ENCODE measurements around the gene G6PC3.
"Not testable (repeated sequence)": the region's sequence is repeated elsewhere in the genome, so short reads cannot be mapped to it uniquely, and the experiment has no call there.

G6PC3 gene

GRCh38 chr17:44113382-44113781, 42.8 kb downstream of the G6PC3 start:
- H3K27ac Mint-ChIP-seq: peak overlapping the region; percentile 10

GRCh38 chr17:44113868-44114840, 43.6 kb downstream of the G6PC3 start:
- DNase-seq (ENCODE audit: low spot score in 2 of 2): no peak
- Mint-ChIP-seq H3K27ac (peak overlapping the region; percentile 10), H3K9me3 (no peaks in the 10 kb centered on the region)

More at GRCh38 chr17:44113382-44113781, 42.8 kb downstream of the G6PC3 start:
- no peaks in the 10 kb centered on the region for H3K27me3 Mint-ChIP-seq
- peaks cover 40% of the 10 kb centered on the region for H3K4me1 Mint-ChIP-seq
- ATAC-seq (ENCODE audit: low read depth): no peak
- DNase-seq (ENCODE audit: low spot score in 2 of 2): no peak
- H3K4me3 Mint-ChIP-seq: no peak overlapping the region
- H3K36me3 Mint-ChIP-seq: peaks cover 5% of the 10 kb centered on the region
- no peaks in the 10 kb centered on the region for H3K9me3 Mint-ChIP-seq

GRCh38 chr17:44115585-44116415, 45.3 kb downstream of the G6PC3 start:
- peaks cover 49% of the 10 kb centered on the region for H3K4me1 Mint-ChIP-seq
- H3K4me3 Mint-ChIP-seq: no peak overlapping the region
- DNase-seq (ENCODE audit: low spot score in 2 of 2) (no peak), ATAC-seq (ENCODE audit: low read depth) (peak; percentile 28)
- no peak overlapping the region for H3K27ac Mint-ChIP-seq
- H3K9me3 Mint-ChIP-seq: no peaks in the 10 kb centered on the region
- H3K27me3 Mint-ChIP-seq: no peaks in the 10 kb centered on the region
- peaks cover 5% of the 10 kb centered on the region for H3K36me3 Mint-ChIP-seq

More at GRCh38 chr17:44113868-44114840, 43.6 kb downstream of the G6PC3 start:
- no peak overlapping the region for H3K4me3 Mint-ChIP-seq
- ATAC-seq (ENCODE audit: low read depth): no peak
- peaks cover 5% of the 10 kb centered on the region for H3K36me3 Mint-ChIP-seq
- H3K27me3 Mint-ChIP-seq: no peaks in the 10 kb centered on the region
- H3K4me1 Mint-ChIP-seq: peaks cover 45% of the 10 kb centered on the region

GRCh38 chr17:44117351-44117750, 46.8 kb downstream of the G6PC3 start:
- DNase-seq (ENCODE audit: low spot score in 2 of 2) (no peak), ATAC-seq (ENCODE audit: low read depth) (no peak)
- Mint-ChIP-seq H3K4me3 (no peak overlapping the region), H3K36me3 (peaks cover 5% of the 10 kb centered on the region), H3K4me1 (peaks cover 46% of the 10 kb centered on the region), H3K27ac (peak overlapping the region; percentile 11), H3K9me3 (no peaks in the 10 kb centered on the region), H3K27me3 (no peaks in the 10 kb centered on the region)

GRCh38 chr17:44118427-44119050, 48.0 kb downstream of the G6PC3 start:
- DNase-seq (ENCODE audit: low spot score in 2 of 2) (no peak), ATAC-seq (ENCODE audit: low read depth) (no peak)
- Mint-ChIP-seq H3K4me1 (peaks cover 41% of the 10 kb centered on the region), H3K9me3 (no peaks in the 10 kb centered on the region), H3K4me3 (no peak overlapping the region), H3K27me3 (no peaks in the 10 kb centered on the region), H3K27ac (no peak overlapping the region), H3K36me3 (peaks cover 7% of the 10 kb centered on the region)

- Mint-ChIP-seq H3K4me1 (peaks cover 41% of the 10 kb centered on the region), H3K4me3 (no peak overlapping the region), H3K27ac (no peak overlapping the region), H3K27me3 (no peaks in the 10 kb centered on the region), H3K36me3 (peaks cover 7% of the 10 kb centered on the region), H3K9me3 (no peaks in the 10 kb centered on the region)
- no peak for DNase-seq (ENCODE audit: low spot score in 2 of 2)
- ATAC-seq (ENCODE audit: low read depth): no peak
These were observed 48.5 kb downstream of the G6PC3 start for GRCh38 chr17:44119062-44119461.

- Mint-ChIP-seq H3K4me3 (no peak overlapping the region), H3K9me3 (no peaks in the 10 kb centered on the region), H3K27me3 (no peaks in the 10 kb centered on the region), H3K4me1 (peaks cover 44% of the 10 kb centered on the region), H3K36me3 (peaks cover 7% of the 10 kb centered on the region), H3K27ac (no peak overlapping the region)
- ATAC-seq (ENCODE audit: low read depth) (no peak), DNase-seq (ENCODE audit: low spot score in 2 of 2) (no peak)
These were observed 49.3 kb downstream of the G6PC3 start for GRCh38 chr17:44119798-44120197.

GRCh38 chr17:44120281-44120680, 49.7 kb downstream of the G6PC3 start:
- DNase-seq (ENCODE audit: low spot score in 2 of 2); H3K36me3 Mint-ChIP-seq; ATAC-seq (ENCODE audit: low read depth); H3K27me3 Mint-ChIP-seq; H3K27ac Mint-ChIP-seq; H3K4me3 Mint-ChIP-seq; H3K9me3 Mint-ChIP-seq: not testable (repeated sequence)
- peaks cover 44% of the 10 kb centered on the region for H3K4me1 Mint-ChIP-seq

- Mint-ChIP-seq H3K36me3 (peaks cover 5% of the 10 kb centered on the region), H3K27me3 (no peaks in the 10 kb centered on the region), H3K4me3 (no peak overlapping the region), H3K9me3 (no peaks in the 10 kb centered on the region), H3K4me1 (peaks cover 44% of the 10 kb centered on the region), H3K27ac (peak overlapping the region; percentile 96)
- no peak for ATAC-seq (ENCODE audit: low read depth)
- no peak for DNase-seq (ENCODE audit: low spot score in 2 of 2)
These were observed 50.5 kb downstream of the G6PC3 start for GRCh38 chr17:44120851-44121605.

- Mint-ChIP-seq H3K36me3 (peaks cover 2% of the 10 kb centered on the region), H3K4me3 (peak overlapping the region; percentile 97), H3K27ac (peak overlapping the region; percentile 96), H3K4me1 (peaks cover 36% of the 10 kb centered on the region), H3K9me3 (no peaks in the 10 kb centered on the region), H3K27me3 (no peaks in the 10 kb centered on the region)
- ATAC-seq (ENCODE audit: low read depth): no peak
- no peak for DNase-seq (ENCODE audit: low spot score in 2 of 2)
These were observed 51.7 kb downstream of the G6PC3 start for GRCh38 chr17:44121997-44122815.

GRCh38 chr17:44122816-44123355, 52.4 kb downstream of the G6PC3 start:
- Mint-ChIP-seq H3K4me3 (peak overlapping the region; percentile 97), H3K36me3 (peaks cover 2% of the 10 kb centered on the region), H3K27ac (peak overlapping the region; percentile 96), H3K27me3 (no peaks in the 10 kb centered on the region), H3K4me1 (peaks cover 36% of the 10 kb centered on the region), H3K9me3 (no peaks in the 10 kb centered on the region)
- no peak for DNase-seq (ENCODE audit: low spot score in 2 of 2)
- peak; percentile 12 for ATAC-seq (ENCODE audit: low read depth)

- ATAC-seq (ENCODE audit: low read depth): peak; percentile 92
- peaks cover 2% of the 10 kb centered on the region for H3K36me3 Mint-ChIP-seq
- H3K4me1 Mint-ChIP-seq: peaks cover 31% of the 10 kb centered on the region
- H3K4me3 Mint-ChIP-seq: peak within 1 kb of the TSS; percentile 97
- no peaks in the 10 kb centered on the region for H3K27me3 Mint-ChIP-seq
- H3K27ac Mint-ChIP-seq: peak within 1 kb of the TSS; percentile 96
- peak; percentile 91 to 92 for DNase-seq (ENCODE audit: low spot score in 2 of 2)
- no peaks in the 10 kb centered on the region for H3K9me3 Mint-ChIP-seq
These were observed 53.0 kb downstream of the G6PC3 start, which contains the start of gene HDAC5 for GRCh38 chr17:44123356-44124117. Gene HDAC5 (minus strand): TSS chr17:44123641. CDS start chr17:44117515, 6,126 bp downstream.
